Endodermal cell (in vitro differentiated cells): ENCODE results near the gene RPA4. TPM values are rescaled to one million over a fixed set of nuclear protein-coding genes. Genes with fewer than 3 reads are reported as not detected.

Experiments
- DNase-seq: peaks from one replicate; pipeline ENCODE4 v3.0.0-alpha.2; 2017
- H3K27ac ChIP-seq: 2 replicates; pipeline ENCODE4 v1.5.1; 2013; ENCODE audit warnings: mild to moderate bottlenecking, low read depth, low read length, moderate library complexity
- H3K27me3 ChIP-seq: 2 replicates; pipeline ENCODE4 v1.6.1; 2013; ENCODE audit warnings: mild to moderate bottlenecking, low read length, moderate library complexity; ENCODE audit not compliant: insufficient read depth, control insufficient read depth, poor library complexity, severe bottlenecking
- H3K36me3 ChIP-seq: 2 replicates; pipeline ENCODE4 v1.7.0; 2013; ENCODE audit warnings: mild to moderate bottlenecking, low read length, moderate library complexity; ENCODE audit not compliant: control insufficient read depth, insufficient read depth
- H3K4me1 ChIP-seq: one replicate; pipeline ENCODE4 v1.7.0; 2013; ENCODE audit warnings: low read length; ENCODE audit not compliant: control insufficient read depth, insufficient read depth
- H3K4me3 ChIP-seq: 2 replicates; pipeline ENCODE4 v1.5.1; 2013; ENCODE audit warnings: mild to moderate bottlenecking, low read length, moderate library complexity
- H3K9ac ChIP-seq: 2 replicates; pipeline ENCODE4 v1.6.1; 2013; ENCODE audit warnings: mild to moderate bottlenecking, low read length, moderate library complexity; ENCODE audit not compliant: poor library complexity, severe bottlenecking; ENCODE audit errors: extremely low read depth
- H3K9me3 ChIP-seq: 2 replicates; pipeline ENCODE4 v1.6.1; 2013; ENCODE audit warnings: mild to moderate bottlenecking, low read length, moderate library complexity; ENCODE audit not compliant: control insufficient read depth
- H3K27ac Mint-ChIP-seq: 2 replicates; pipeline ENCODE4 v1.8.0; 2020; ENCODE audit warnings: mixed read lengths
- H3K27me3 Mint-ChIP-seq: 2 replicates; pipeline ENCODE4 v1.8.0; 2021; ENCODE audit warnings: mild to moderate bottlenecking, mixed read lengths; ENCODE audit not compliant: insufficient read depth
- H3K36me3 Mint-ChIP-seq: 2 replicates; pipeline ENCODE4 v1.8.0; 2020; ENCODE audit warnings: low read depth, mixed read lengths
- H3K4me1 Mint-ChIP-seq: 2 replicates; pipeline ENCODE4 v1.8.0; 2020; ENCODE audit warnings: mixed read lengths
- H3K4me3 Mint-ChIP-seq: 2 replicates; pipeline ENCODE4 v1.8.0; 2020; ENCODE audit warnings: mild to moderate bottlenecking, moderate library complexity, mixed read lengths
- H3K9me3 Mint-ChIP-seq: 2 replicates; pipeline ENCODE4 v1.8.0; 2020; ENCODE audit warnings: mild to moderate bottlenecking, mixed read lengths
- CTCF ChIP-seq: fragments of 200-600 bp; sonication (generic); conservative IDR thresholded peaks from 2 replicates; pipeline ENCODE4 v1.5.0; 2021; ENCODE audit warnings: antibody characterized with exemption, mild to moderate bottlenecking
- WGBS, 2 experiments: methylation state at CpG; one replicate each; pipeline versions ENCODE4 v1.1.5 to v1.1.7; 2013; ENCODE audit warnings: missing lambda C conversion rate in 2 of 2, mixed read lengths in 1 of 2; ENCODE audit not compliant: insufficient coverage in 1 of 2, insufficient read length in 1 of 2; 5-methylcytosine and 5-hydroxymethylcytosine counted together
- total RNA-seq, 2 donors: library from RNA; stranded (reverse); fragmentation: NEBNext Ultra II Directional in 1 of 2; extraction: Animal tissue kit (Norgen Biotek cat#: 25700) in 1 of 2; gene quantifications; 2 replicates in 1 of 2; 3 replicates in 1 of 2; pipeline ENCODE4 v1.2.1, GENCODE V29; 2021

Gene RPA4
- total RNA-seq, 2 donors from 2014 or later: 0.22 to 1.8 TPM

- Histone ChIP-seq H3K9ac (no peak overlapping the region), H3K4me1 (no peaks in the 10 kb centered on the region), H3K9me3 (no peaks in the 10 kb centered on the region), H3K4me3 (no peak overlapping the region), H3K27ac (no peak overlapping the region), H3K36me3 (no peaks in the 10 kb centered on the region), H3K27me3 (no peaks in the 10 kb centered on the region)
- DNase-seq: no peak
- TF ChIP-seq CTCF: no peak
- WGBS, 2 experiments: 95% methylated on average over 2 of the region's 2 CpGs; no CpG with 5 or more reads in 1 of the 2 experiments
- no peaks in the 10 kb centered on the region for H3K36me3 Mint-ChIP-seq
- peaks cover 4% of the 10 kb centered on the region for H3K4me1 Mint-ChIP-seq
- no peaks in the 10 kb centered on the region for H3K9me3 Mint-ChIP-seq
- no peaks in the 10 kb centered on the region for H3K27me3 Mint-ChIP-seq
- H3K4me3 Mint-ChIP-seq: no peak overlapping the region
- H3K27ac Mint-ChIP-seq: no peak overlapping the region
Observed at GRCh38 chrX:96906741-96907140, 23.0 kb downstream of the RPA4 start.

GRCh38 chrX:96907516-96908272 is 24.0 kb downstream of the RPA4 start:
- whole genome bisulfite sequencing, 2 experiments: 100% methylated on average over 2 of the region's 3 CpGs; no CpG with 5 or more reads in 1 of the 2 experiments

GRCh38 chrX:96909291-96909690 is 25.6 kb downstream of the RPA4 start:
- Histone ChIP-seq H3K4me3 (no peak overlapping the region), H3K4me1 (no peaks in the 10 kb centered on the region), H3K36me3 (no peaks in the 10 kb centered on the region), H3K9ac (no peak overlapping the region), H3K9me3 (no peaks in the 10 kb centered on the region), H3K27me3 (no peaks in the 10 kb centered on the region), H3K27ac (no peak overlapping the region)
- no peak for TF ChIP-seq CTCF
- DNase-seq: no peak
- Mint-ChIP-seq H3K27me3 (no peaks in the 10 kb centered on the region), H3K4me3 (no peak overlapping the region), H3K36me3 (no peaks in the 10 kb centered on the region), H3K27ac (peak overlapping the region; percentile 17), H3K4me1 (peaks cover 4% of the 10 kb centered on the region), H3K9me3 (no peaks in the 10 kb centered on the region)
- 80 to 97% methylated on average over 2 to 5 of the region's 5 CpGs for WGBS, 2 experiments

More at GRCh38 chrX:96907516-96908272, 24.0 kb downstream of the RPA4 start:
- peaks cover 4% of the 10 kb centered on the region for H3K4me1 Mint-ChIP-seq
- no peak overlapping the region for H3K9ac ChIP-seq
- no peaks in the 10 kb centered on the region for H3K36me3 Mint-ChIP-seq
- no peaks in the 10 kb centered on the region for H3K27me3 ChIP-seq
- H3K27ac Mint-ChIP-seq: no peak overlapping the region
- no peak for DNase-seq
- H3K4me3 Mint-ChIP-seq: no peak overlapping the region
- no peaks in the 10 kb centered on the region for H3K4me1 ChIP-seq
- H3K9me3 Mint-ChIP-seq: no peaks in the 10 kb centered on the region
- H3K4me3 ChIP-seq: no peak overlapping the region
- no peaks in the 10 kb centered on the region for H3K36me3 ChIP-seq
- H3K27me3 Mint-ChIP-seq: no peaks in the 10 kb centered on the region
- H3K27ac ChIP-seq: no peak overlapping the region
- no peaks in the 10 kb centered on the region for H3K9me3 ChIP-seq
- TF ChIP-seq CTCF: no peak
